HG03558 (cell line): ENCODE results near the gene CDH23.

ENCODE experiments used
- ATAC-seq: cut with Tn5 transposase; IDR thresholded peaks from one replicate; pipeline ENCODE4 v1.9.1; 2021; ENCODE audit warnings: moderate number of reproducible peaks; ENCODE audit not compliant: unreplicated experiment; ENCODE audit errors: extremely low read depth

Gene CDH23

DNA sequence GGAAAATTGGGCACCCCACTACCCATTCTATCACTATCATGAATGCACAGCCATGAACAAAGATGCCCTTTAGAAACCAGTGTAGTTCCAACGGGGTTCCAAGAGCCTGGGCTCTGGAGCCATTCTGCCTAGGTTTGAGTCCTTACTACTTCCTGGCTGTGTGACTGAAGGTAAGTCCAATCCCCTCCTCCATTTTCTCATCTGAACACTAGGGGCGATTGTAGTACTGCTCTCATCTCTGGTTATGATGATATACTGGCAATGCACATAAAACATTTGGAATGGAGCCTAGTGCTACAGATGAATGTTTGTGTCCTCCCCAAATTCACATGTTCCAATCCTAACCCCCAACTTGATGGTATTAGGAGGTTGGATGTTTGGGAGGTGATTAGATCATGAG is 28.1 kb upstream of the CDH23 start:
- ATAC-seq = no peak

DNA sequence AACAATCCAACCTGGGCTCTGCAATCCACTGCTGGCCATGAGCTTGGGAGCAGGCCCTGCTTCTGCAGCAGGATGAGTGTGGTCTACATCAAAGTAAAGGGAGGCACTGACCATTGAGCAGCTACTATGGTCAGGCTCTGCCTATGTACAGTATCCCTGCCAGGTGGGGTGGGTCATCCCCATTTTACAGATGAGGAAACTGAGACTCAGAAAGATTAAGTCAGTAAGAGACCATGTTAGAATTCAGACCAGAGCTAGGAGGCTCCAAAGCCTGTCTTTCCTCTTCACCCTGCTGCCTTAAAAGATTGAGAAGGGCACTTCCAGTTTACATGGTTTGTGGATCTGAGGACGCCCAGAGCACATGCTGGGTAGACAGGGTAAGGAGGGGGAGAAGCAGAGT is 27.1 kb upstream of the CDH23 start:
- no peak for ATAC-seq

DNA sequence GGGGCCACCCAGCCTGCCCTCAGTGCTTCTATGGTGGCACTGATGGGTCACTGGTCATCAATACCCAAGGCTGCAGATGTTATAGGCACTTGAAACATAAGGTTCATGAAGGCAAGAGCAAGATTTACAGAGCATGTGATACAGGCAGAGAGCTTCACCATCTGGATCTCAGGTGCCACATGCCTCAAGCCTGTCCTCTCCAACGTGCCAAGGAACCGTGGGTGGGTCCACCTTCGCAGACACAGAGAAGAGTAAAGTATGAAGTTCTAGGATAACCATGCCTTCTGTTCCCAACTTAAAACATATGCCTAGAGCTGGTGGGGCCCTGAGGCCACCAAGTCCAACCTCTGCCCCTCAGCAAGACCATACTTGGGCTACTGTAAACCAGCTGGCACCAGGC is 26.7 kb upstream of the CDH23 start:
- ATAC-seq = no peak

DNA sequence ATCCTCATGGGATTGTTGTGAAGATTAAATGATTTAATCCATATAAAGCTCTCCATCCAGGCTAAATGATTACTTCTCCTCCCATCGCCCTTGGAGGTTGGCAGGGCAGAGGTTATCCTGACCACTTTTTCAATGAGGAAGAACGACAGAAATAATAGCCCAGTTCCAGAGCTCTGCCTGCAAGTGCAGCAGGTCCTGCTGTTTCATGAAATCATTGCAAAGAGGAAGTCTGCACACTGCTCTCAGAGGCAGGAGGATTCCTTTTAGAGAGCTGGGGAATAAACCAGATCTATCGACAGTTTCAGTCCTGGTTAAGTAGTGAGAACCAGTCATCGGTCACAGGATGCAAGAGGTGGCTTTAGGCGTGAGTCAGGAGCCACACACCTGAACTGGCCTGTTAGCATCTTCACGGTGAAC is 25.0 kb upstream of the CDH23 start:
- ATAC-seq = no peak

- ATAC-seq = peak; percentile 37
Observed at GRCh38 chr10:71372882-71373495, 23.7 kb upstream of the CDH23 start.

- no peak for ATAC-seq
Observed at GRCh38 chr10:71374481-71375233, 22.1 kb upstream of the CDH23 start.

GRCh38 chr10:71375952-71376351 is 20.8 kb upstream of the CDH23 start:
- ATAC-seq = no peak

- ATAC-seq = no peak
Observed at GRCh38 chr10:71378336-71379117, 18.2 kb upstream of the CDH23 start.

DNA sequence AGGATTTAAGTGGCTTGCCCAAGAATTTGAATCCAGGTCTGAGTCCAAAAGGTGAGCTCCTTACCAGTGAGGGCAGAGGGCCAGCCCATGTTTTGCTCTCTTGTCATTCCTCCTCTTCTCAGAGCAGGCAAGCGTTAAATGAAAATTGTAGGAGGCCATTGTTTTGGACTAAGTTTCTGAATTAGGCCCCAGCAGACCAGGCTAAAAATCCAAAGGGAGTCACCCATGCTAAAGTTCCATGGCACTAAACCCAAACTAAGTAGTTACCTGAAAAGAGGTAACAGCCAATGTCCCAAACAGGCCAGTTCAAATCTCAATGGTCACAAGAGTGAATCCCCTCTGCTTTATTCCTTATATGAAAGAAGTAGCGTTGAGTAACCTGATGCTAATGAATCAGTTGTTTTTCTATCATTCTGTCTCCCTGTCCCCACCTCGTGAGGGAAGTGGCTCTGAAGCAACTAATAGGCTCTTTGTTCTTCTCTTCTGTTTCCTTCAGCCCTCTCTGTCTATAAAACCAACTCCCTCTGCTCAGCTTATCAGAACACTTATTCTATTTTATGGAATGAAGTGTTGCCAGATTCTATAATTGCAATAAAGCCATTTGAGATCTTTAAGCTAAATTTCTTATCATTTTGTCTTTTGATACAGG is 17.5 kb upstream of the CDH23 start:
- ATAC-seq = no peak

DNA sequence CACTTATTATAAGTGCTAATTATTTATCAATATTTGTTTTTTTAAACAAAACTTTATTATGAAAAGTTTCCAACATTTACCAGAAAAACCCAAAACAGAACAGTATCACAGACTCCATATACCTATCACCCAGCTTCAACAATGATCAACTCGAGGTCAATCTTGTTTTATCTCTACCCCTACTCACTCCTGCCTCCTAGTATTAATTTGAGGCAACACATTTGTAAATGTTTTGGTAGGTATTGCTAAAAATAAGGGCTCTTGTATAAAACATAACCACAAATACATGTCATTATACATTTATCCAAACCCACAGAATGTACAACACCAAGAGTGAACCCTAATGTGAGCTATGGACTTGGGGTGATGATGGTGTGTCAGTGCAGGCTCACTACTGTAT is 15.9 kb upstream of the CDH23 start:
- ATAC-seq = no peak

DNA sequence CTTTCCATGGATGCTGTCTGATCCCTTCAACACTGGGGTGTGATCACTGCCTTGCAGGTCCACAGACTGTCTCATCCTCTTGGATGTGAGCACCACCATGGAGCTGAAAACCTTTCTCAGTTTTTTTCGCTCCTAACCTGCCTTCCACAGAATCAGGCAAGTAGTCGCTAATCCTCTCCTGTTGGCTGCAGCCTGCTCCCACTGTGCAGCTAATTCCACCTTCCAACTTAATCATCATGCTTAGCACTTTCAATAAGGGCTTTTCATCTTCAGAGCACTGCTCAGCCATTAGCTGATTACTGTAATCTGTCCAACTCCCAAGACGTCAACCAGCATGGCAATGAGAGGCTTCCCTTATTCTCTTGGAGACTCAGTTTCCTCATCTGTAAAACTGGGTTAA is 15.1 kb upstream of the CDH23 start:
- ATAC-seq = no peak

DNA sequence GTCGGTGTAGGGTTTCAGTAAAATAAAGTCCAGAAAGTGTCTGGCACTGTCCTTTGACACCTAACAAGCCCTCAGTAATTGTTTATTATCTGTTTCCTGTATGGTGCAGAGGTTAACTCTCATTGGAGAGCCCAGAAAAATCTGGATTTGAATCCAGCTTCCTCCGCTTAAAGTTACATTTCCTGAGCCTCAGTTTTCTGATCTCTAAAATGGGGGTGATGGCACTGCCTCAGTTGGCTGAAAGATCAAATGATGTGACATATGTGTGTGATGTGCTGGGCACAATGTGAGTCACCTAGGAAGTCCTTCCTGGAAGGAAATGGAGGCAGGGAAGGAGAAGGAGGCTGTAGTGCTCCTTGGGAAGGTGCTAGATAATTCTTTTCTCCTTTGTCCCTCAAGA is 14.7 kb upstream of the CDH23 start:
- no peak for ATAC-seq

- no peak for ATAC-seq
Observed at GRCh38 chr10:71382757-71383156, 14.0 kb upstream of the CDH23 start.

DNA sequence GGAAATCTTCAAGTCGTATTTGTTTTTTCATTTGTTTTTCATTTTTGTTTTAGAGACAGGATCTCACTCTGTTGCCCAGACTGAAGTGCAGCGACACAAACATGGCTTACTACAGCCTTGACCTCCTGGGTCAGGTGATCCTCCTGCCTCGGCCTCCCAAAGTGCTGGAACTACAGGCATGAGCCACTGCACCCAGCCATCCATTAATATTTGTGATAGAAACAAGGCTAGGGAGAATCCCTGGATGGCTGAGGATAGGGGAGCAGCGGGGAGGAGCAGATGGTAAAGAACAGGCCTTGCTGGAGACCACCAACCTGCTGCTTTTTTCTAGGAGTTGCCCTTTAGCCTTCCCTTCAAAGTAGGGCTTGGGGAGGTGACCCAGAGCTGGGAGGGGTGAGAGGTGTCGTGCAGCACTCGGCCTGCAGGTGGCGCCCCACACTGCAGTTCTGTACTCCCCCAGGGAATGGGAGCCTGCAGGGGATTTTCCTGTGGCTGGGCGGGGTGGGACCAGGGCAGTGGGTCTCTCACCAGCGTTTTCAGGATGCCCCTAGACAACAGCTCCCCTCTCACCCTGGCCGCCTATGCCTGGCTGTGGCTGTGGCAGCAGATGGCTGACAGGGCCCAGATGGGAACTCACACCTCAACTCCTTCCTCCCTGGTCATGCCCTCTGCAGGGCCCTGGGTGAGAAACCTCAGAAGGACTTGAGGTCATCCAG is 12.6 kb upstream of the CDH23 start:
- ATAC-seq = no peak

DNA sequence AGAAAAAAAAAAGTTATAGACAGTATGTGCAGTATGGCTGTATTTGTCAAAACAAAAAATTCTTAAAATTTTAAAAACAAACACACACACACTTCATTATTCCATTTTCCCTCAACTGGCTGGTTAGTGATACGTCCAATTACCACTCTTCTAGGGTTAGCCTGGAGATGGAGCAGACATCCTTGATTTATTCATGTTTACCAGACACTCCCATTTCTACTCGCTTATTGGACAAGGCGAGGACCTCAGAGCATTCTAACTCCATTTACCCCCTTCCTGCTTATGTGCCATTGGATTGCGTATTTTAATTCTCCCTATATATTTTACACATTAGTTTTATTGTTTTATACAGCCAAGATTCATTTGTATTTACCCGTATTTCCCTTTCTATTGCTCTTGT is 8.5 kb upstream of the CDH23 start:
- ATAC-seq = no peak

- no peak for ATAC-seq
Observed at GRCh38 chr10:71388583-71389310, 8.0 kb upstream of the CDH23 start.

GRCh38 chr10:71389768-71390460 is 6.8 kb upstream of the CDH23 start:
- ATAC-seq = no peak

DNA sequence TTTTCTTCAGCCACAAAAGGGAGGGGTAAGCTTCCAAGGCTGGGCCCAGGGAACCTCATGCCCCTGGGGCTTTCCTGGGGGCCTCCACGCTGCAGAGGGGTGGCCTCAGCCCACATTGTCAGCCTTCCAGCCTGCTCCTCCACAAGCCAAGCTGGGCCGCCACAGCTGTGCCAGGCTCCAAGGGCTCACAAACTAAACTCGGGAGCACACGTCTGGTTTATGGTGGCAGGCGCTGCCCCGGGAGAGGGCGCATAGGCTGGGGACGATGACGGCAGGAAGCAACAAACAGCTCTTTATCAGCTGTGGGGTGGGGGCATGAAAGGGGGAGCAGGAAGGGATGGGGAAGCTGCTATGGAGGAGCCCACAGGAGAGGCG is 6.3 kb upstream of the CDH23 start:
- no peak for ATAC-seq
